HEK293 (cell line): ENCODE data around the gene ADAMTS14.

Source experiments
- CTCF ChIA-PET: fragments of 350-600 bp; formaldehyde crosslinking; extraction: SDS; loops from one replicate; lab custom pipeline; 2021; ENCODE audit warnings: antibody characterized with exemption; lab: Yijun Ruan, JAX
- POLR2A ChIA-PET: fragments of 300-600 bp; formaldehyde crosslinking; extraction: SDS; loops from one replicate; lab custom pipeline; 2020; ENCODE audit warnings: antibody characterized with exemption, inconsistent platforms; lab: Yijun Ruan, JAX
- H3K27ac ChIP-seq: fragments of 200-500 bp; sonication (Bioruptor generic); 2 replicates; pipeline ENCODE4 v1.5.1; 2014; ENCODE audit warnings: low read depth, low read length, control low read depth, inconsistent platforms; ENCODE audit errors: extremely low read depth
- H3K36me3 ChIP-seq, 2 experiments: fragments of 200-500 bp in 1 of 2; sonication (Bioruptor generic) in 1 of 2; 1 replicate in 1 of 2; 2 replicates in 1 of 2; pipeline ENCODE4 v1.5.1; 2014 to 2017; ENCODE audit warnings: inconsistent platforms in 2 of 2, low read length in 2 of 2; ENCODE audit not compliant: control insufficient read depth in 2 of 2, insufficient read depth in 1 of 2
- H3K4me1 ChIP-seq: fragments of 200-500 bp; sonication (Bioruptor generic); 2 replicates; pipeline ENCODE4 v1.5.1; 2014; ENCODE audit warnings: mild to moderate bottlenecking, low read length, inconsistent platforms; ENCODE audit not compliant: control insufficient read depth, insufficient read depth
- H3K4me3 ChIP-seq: 2 replicates; pipeline ENCODE4 v1.5.1; 2011; ENCODE audit warnings: low read depth, mild to moderate bottlenecking, control low read depth, low read length, moderate library complexity
- H3K9me3 ChIP-seq: fragments of 200-500 bp; sonication (Bioruptor generic); 2 replicates; pipeline ENCODE4 v1.5.1; 2014; ENCODE audit warnings: low read depth, low read length, inconsistent platforms; ENCODE audit not compliant: control insufficient read depth, insufficient read depth
- KLF17 ChIP-seq: fragments of 450-650 bp; formaldehyde crosslinking; IDR thresholded peaks from 2 replicates; pipeline ENCODE4 v1.5.1; 2016; ENCODE audit warnings: missing biosample characterization, missing genetic modification characterization
- YY1 ChIP-seq: fragments of 450-650 bp; formaldehyde crosslinking; IDR thresholded peaks from 2 replicates; pipeline ENCODE4 v1.5.1; 2018; ENCODE audit warnings: missing biosample characterization, missing genetic modification characterization
- YY2 ChIP-seq: fragments of 450-650 bp; formaldehyde crosslinking; IDR thresholded peaks from 2 replicates; pipeline ENCODE4 v1.5.1; 2016; ENCODE audit warnings: missing biosample characterization, missing genetic modification characterization
- ZBTB10 ChIP-seq: fragments of 450-650 bp; formaldehyde crosslinking; IDR thresholded peaks from 2 replicates; pipeline ENCODE4 v1.5.1; 2016; ENCODE audit warnings: missing biosample characterization, missing genetic modification characterization
- ZFHX2 ChIP-seq: fragments of 450-650 bp; formaldehyde crosslinking; conservative IDR thresholded peaks from 2 replicates; pipeline ENCODE4 v1.5.1; 2016; ENCODE audit warnings: missing biosample characterization, missing genetic modification characterization
- ZNF138 ChIP-seq: fragments of 450-650 bp; formaldehyde crosslinking; IDR thresholded peaks from 2 replicates; pipeline ENCODE4 v1.5.1; 2016; ENCODE audit warnings: missing biosample characterization, missing genetic modification characterization, borderline replicate concordance
- ZNF274 ChIP-seq, 2 experiments: fragments of 200-500 bp in 1 of 2; fragments of 450-650 bp in 1 of 2; sonication (Bioruptor generic) in 1 of 2; formaldehyde crosslinking in 1 of 2; IDR thresholded peaks; 2 replicates each; pipeline versions ENCODE4 v1.5.1 to v1.6.1; 2014 to 2016; ENCODE audit warnings: borderline replicate concordance in 1 of 2, inconsistent platforms in 1 of 2, low read length in 1 of 2, missing biosample characterization in 1 of 2, missing genetic modification characterization in 1 of 2
- ZNF311 ChIP-seq: fragments of 450-650 bp; formaldehyde crosslinking; IDR thresholded peaks from 2 replicates; pipeline ENCODE4 v1.5.1; 2017; ENCODE audit warnings: missing biosample characterization, missing genetic modification characterization, borderline replicate concordance
- ZNF518A ChIP-seq: fragments of 450-650 bp; formaldehyde crosslinking; conservative IDR thresholded peaks from 2 replicates; pipeline ENCODE4 v1.5.1; 2016; ENCODE audit warnings: low read depth, missing biosample characterization, missing genetic modification characterization
- ZNF530 ChIP-seq: fragments of 450-650 bp; formaldehyde crosslinking; IDR thresholded peaks from 2 replicates; pipeline ENCODE4 v1.5.1; 2016; ENCODE audit warnings: low read depth, missing biosample characterization, missing genetic modification characterization
- ZNF555 ChIP-seq: fragments of 450-650 bp; formaldehyde crosslinking; conservative IDR thresholded peaks from 2 replicates; pipeline ENCODE4 v1.5.1; 2017; ENCODE audit warnings: missing biosample characterization, mild to moderate bottlenecking, missing genetic modification characterization, inconsistent platforms
- ZNF610 ChIP-seq: fragments of 450-650 bp; formaldehyde crosslinking; IDR thresholded peaks from 2 replicates; pipeline ENCODE4 v1.5.1; 2016; ENCODE audit warnings: missing biosample characterization, missing genetic modification characterization, borderline replicate concordance
- ZNF768 ChIP-seq: fragments of 450-650 bp; formaldehyde crosslinking; IDR thresholded peaks from 2 replicates; pipeline ENCODE4 v1.5.1; 2018; ENCODE audit warnings: missing biosample characterization, mild to moderate bottlenecking, missing genetic modification characterization
- ZSCAN30 ChIP-seq: fragments of 450-650 bp; IDR thresholded peaks from 2 replicates; pipeline ENCODE4 v1.5.1; 2018; ENCODE audit warnings: missing biosample characterization, mild to moderate bottlenecking, missing genetic modification characterization, moderate library complexity
- ZSCAN5A ChIP-seq: fragments of 450-650 bp; formaldehyde crosslinking; IDR thresholded peaks from 2 replicates; pipeline ENCODE4 v1.5.1; 2016; ENCODE audit warnings: missing biosample characterization, missing genetic modification characterization

The ADAMTS14 gene

GRCh38 chr10:70747192-70747965, 75.1 kb downstream of the ADAMTS14 start (continued):
- TF ChIP-seq ZNF518A (tag by site-specific recombination) (no peak), YY1 (tag by site-specific recombination) (no peak), ZNF610 (no peak)

- CTCF ChIA-PET = interaction anchor here (1.0 kb wide), 1 partner anchor 11 kb away, joined by 3 read pairs; no protein-coding TSS in a partner anchor
- Histone ChIP-seq H3K36me3 (no peaks in the 10 kb centered on the region), H3K4me1 (no peaks in the 10 kb centered on the region), H3K9me3 (no peaks in the 10 kb centered on the region), H3K4me3 (no peak overlapping the region)
- no peak for TF ChIP-seq ZNF138 (tag by site-specific recombination)
- no peak for TF ChIP-seq KLF17
- TF ChIP-seq ZNF530 (tag by site-specific recombination) = no peak
- TF ChIP-seq YY1 (tag by site-specific recombination) = no peak
- TF ChIP-seq ZNF311 = no peak
- TF ChIP-seq ZSCAN5A = no peak
- TF ChIP-seq ZSCAN30 (tag by site-specific recombination) = no peak
- no peak for TF ChIP-seq ZFHX2 (tag by site-specific recombination)
- TF ChIP-seq ZNF274 (IDR thresholded peaks at IDR 0.05; ENCODE audit: low read length) = no peak
- no peak for TF ChIP-seq ZNF274 (tag by site-specific recombination; IDR thresholded peaks at IDR 0.05; ENCODE audit: borderline replicate concordance)
- no peak for TF ChIP-seq ZBTB10 (tag by site-specific recombination)
- TF ChIP-seq ZNF610 = no peak
- no peak for TF ChIP-seq YY2 (tag by site-specific recombination)
- TF ChIP-seq ZNF768 (tag by site-specific recombination) = no peak
- no peak for TF ChIP-seq ZNF555 (tag by site-specific recombination)
- TF ChIP-seq, all 188 proteins: peak for 0
- no peak overlapping the region for H3K27ac ChIP-seq
- POLR2A ChIA-PET = no interaction called here
These were observed 76.0 kb downstream of the ADAMTS14 start for GRCh38 chr10:70748305-70748704.
